ENCODE results near the gene EEF1E1. TPM values are rescaled to one million over a fixed set of nuclear protein-coding genes. Genes with fewer than 3 reads are reported as not detected.
A peak's percentile ranks its signal among the peaks of the same experiment; 100 is the strongest.

Gene EEF1E1
- total and polyA plus RNA-seq, 2 of the 8 experiments (the other 6 are each of a cell fraction or from before 2014, with no cell fraction given) = 96.8 to 112 TPM

DNA sequence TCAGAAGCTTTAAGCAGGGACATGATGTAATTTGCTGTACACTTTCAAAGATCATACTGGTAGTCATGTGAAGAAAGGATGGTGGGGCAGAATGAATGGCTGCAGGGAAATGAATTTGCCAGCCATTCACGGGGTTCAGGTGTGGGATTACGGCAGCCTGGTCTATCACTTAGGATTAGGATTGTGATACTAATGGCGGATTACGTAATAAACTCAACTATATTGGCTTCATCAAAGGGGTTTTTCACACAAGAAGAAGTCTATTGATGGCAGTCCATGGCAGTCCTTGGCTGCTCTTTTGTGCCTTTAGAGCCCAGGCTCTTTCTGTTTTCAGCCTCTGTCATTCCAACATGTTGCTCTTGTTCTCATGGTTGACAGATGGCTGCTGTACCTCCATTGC, 12.6 kb upstream of the EEF1E1 start:
- Histone ChIP-seq H3K9ac (replicated peaks in 1 of 4; ENCODE audit: extremely low read depth in 1 of 4, low read depth in 3 of 4, low read length in 3 of 4) (no peak overlapping the region), H4K20me1 (replicated peaks in 1 of 2; ENCODE audit: control insufficient read depth in 1 of 2, insufficient read depth in 2 of 2, low read length in 2 of 2) (no peaks in the 10 kb centered on the region), H3K14ac (ENCODE audit: insufficient read length) (no peak overlapping the region), H2AK5ac (ENCODE audit: low read depth, low read length) (no peak overlapping the region), H3K9me3 (ENCODE audit: insufficient read depth in 2 of 2, low read depth in 1 of 2, low read length in 1 of 2) (no peaks in the 10 kb centered on the region), H3K79me2 (ENCODE audit: control insufficient read depth in 1 of 2, insufficient read depth in 2 of 2, low read length in 2 of 2) (no peaks in the 10 kb centered on the region), H3K36me3 (ENCODE audit: control insufficient read depth in 2 of 4, insufficient read depth in 4 of 4, low read length in 3 of 4) (no peaks in the 10 kb centered on the region), H3K23ac (ENCODE audit: insufficient read length) (no peak overlapping the region), H2BK20ac (ENCODE audit: low read length) (no peak overlapping the region), H3K4me1 (replicated peaks in 1 of 4; ENCODE audit: control insufficient read depth in 3 of 4, insufficient read depth in 4 of 4, low read length in 3 of 4) (no peaks in the 10 kb centered on the region), H2BK5ac (ENCODE audit: low read depth, low read length) (no peak overlapping the region), H3K79me1 (ENCODE audit: low read depth, low read length) (no peaks in the 10 kb centered on the region), H3K23me2 (ENCODE audit: low read depth, low read length) (no peaks in the 10 kb centered on the region), H2BK12ac (ENCODE audit: low read depth, low read length) (no peak overlapping the region), H3K4me3 (ENCODE audit: extremely low read depth in 1 of 4, insufficient read depth in 2 of 4, low read depth in 3 of 4, low read length in 4 of 4) (no peak overlapping the region), H3K4me2 (ENCODE audit: insufficient read depth in 1 of 2, low read depth in 2 of 2, low read length in 2 of 2) (no peak overlapping the region), H2BK120ac (replicated peaks; ENCODE audit: low read depth, low read length) (no peak overlapping the region), H3K4ac (replicated peaks; ENCODE audit: insufficient read length, low read depth, low read length) (no peak overlapping the region), H4K91ac (replicated peaks; ENCODE audit: insufficient read length, low read length) (no peak overlapping the region), H2AFZ (ENCODE audit: low read length) (no peak overlapping the region), H3K18ac (ENCODE audit: extremely low read depth, low read length) (no peak overlapping the region), H3K27ac (ENCODE audit: low read depth, low read length) (no peak overlapping the region), H3K27me3 (replicated peaks in 1 of 4; ENCODE audit: control insufficient read depth in 3 of 4, extremely low read depth in 1 of 4, insufficient read depth in 3 of 4, low read length in 3 of 4) (no peaks in the 10 kb centered on the region), H4K5ac (ENCODE audit: insufficient read length, low read depth, low read length) (no peak overlapping the region), H3K56ac (replicated peaks; ENCODE audit: insufficient read length, low read depth, low read length) (no peak overlapping the region), H2BK15ac (ENCODE audit: low read length) (no peak overlapping the region), H4K8ac (ENCODE audit: extremely low read depth, insufficient read depth, low read length) (no peak overlapping the region)
- DNase-seq (ENCODE audit: low read depth in 1 of 2, low spot score in 2 of 2) = peak in 1 of 2 experiments; percentile 2
- TF ChIP-seq YY1 (IDR thresholded peaks at IDR 0.05; ENCODE audit: low read depth, low read length) = no peak
- no peak for TF ChIP-seq GABPA (IDR thresholded peaks at IDR 0.05; ENCODE audit: borderline replicate concordance, insufficient read depth, low read length)
- TF ChIP-seq POLR2A (IDR thresholded peaks at IDR 0.05; ENCODE audit: control extremely low read depth in 1 of 2, low read depth in 2 of 2, low read length in 2 of 2) = no peak
- no peak for TF ChIP-seq JUND (IDR thresholded peaks at IDR 0.05; ENCODE audit: low read length)
- TF ChIP-seq CHD1 (IDR thresholded peaks at IDR 0.05; ENCODE audit: low read depth, low read length) = no peak
- no peak for TF ChIP-seq RNF2 (IDR thresholded peaks at IDR 0.05; ENCODE audit: borderline replicate concordance, low read depth, low read length, missing control alignments, poor library complexity, severe bottlenecking)
- no peak for TF ChIP-seq CREB1 (IDR thresholded peaks at IDR 0.05)
- no peak for TF ChIP-seq CHD2 (IDR thresholded peaks at IDR 0.05; ENCODE audit: low read length)
- TF ChIP-seq TCF12 (IDR thresholded peaks at IDR 0.05; ENCODE audit: low read depth, low read length) = no peak
- TF ChIP-seq TBP (IDR thresholded peaks at IDR 0.05; ENCODE audit: low read depth, low read length) = no peak
- 86% methylated on average over 4 of the region's 4 CpGs; no CpG with 5 or more reads in 1 of the 2 experiments for WGBS, 2 experiments (ENCODE audit: extremely low coverage in 1 of 2, insufficient coverage in 1 of 2, insufficient read length in 1 of 2, insufficient replicate concordance in 2 of 2, low coverage in 1 of 2, low lambda C conversion rate in 2 of 2, missing lambda C conversion rate in 1 of 2)
- CTCF ChIA-PET (ENCODE audit: partially characterized antibody) = no interaction called here
- FAIRE-seq = no peak
- POLR2A ChIA-PET (ENCODE audit: partially characterized antibody) = no interaction called here
